SH-SY5Y (cell line): Measurements from ENCODE around the gene ACTR5.

ENCODE experiments used
- GATA2 ChIP-seq: IDR thresholded peaks from 2 replicates; pipeline ENCODE4 v1.6.1; 2011; ENCODE audit warnings: mild to moderate bottlenecking, low read depth, low read length
- GATA3 ChIP-seq: IDR thresholded peaks from 2 replicates; pipeline ENCODE4 v1.6.1; 2011; ENCODE audit warnings: low read depth, mild to moderate bottlenecking, low read length, moderate library complexity

Gene ACTR5

GRCh38 chr20:38769376-38770295 lies 21.4 kb downstream of the ACTR5 start:
- TF ChIP-seq GATA2 (no peak), GATA3 (no peak)

DNA sequence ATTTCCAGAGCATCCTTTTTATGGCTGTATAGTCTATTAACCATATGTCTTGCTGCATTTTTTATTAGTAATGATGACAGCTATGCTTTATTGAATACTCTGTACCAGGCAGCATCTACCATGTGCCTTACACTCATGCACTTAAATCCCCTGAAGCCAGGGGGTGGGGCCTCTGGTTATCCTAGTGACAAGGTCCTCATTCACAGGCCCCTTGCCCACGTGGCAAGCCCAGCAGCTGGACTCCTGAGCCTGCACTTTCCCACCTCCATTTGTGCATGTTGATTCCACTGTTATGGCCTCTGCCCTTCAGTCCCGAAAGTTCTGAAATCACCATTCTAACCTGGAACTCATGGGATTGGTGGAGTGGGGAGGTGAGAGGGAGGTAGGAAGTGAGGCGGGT lies 22.3 kb downstream of the ACTR5 start:
- TF ChIP-seq GATA3 (no peak), GATA2 (no peak)

GRCh38 chr20:38770970-38771369 lies 22.7 kb downstream of the ACTR5 start:
- TF ChIP-seq GATA3 = no peak
- no peak for TF ChIP-seq GATA2

GRCh38 chr20:38771621-38772020 lies 23.4 kb downstream of the ACTR5 start:
- no peak for TF ChIP-seq GATA3
- TF ChIP-seq GATA2 = no peak

DNA sequence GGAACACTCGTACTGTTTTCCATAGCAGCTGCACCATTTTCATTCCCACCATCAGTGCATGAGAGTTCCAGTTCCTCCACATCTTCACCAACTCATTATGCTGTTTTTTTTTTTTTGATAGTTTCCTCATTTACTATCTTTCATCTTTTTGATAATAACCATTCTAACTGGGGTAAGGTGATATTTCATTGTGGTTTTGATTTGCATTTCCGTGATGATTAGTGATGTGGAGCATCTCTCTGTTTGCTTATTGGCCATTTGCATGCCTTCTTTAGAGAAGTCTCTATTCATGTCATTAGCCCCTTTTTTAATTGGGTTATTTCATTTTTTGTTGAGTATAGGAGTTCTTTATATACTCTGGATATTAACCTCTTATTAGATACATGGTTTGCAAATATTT lies 25.9 kb downstream of the ACTR5 start:
- no peak for TF ChIP-seq GATA3
- TF ChIP-seq GATA2 = no peak

DNA sequence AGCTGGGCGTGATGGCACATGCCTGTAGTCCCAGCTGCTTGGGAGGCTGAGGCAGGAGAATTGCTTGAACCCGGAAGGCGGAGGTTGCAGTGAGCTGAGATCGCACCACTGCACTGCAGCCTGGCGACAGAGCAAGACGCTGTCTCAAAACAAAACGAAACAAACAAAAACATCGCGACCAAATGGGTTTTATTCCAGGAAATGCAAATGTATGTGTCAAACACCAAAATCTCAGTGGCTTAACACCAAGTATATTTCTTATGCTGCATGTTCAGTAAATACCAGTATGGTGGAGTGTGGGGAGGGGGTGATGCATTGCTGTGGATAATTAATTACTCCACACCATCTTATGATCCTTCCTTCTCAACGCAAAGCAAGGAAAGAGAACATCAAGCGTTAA lies 28.1 kb downstream of the ACTR5 start:
- TF ChIP-seq GATA3 = no peak
- no peak for TF ChIP-seq GATA2

- TF ChIP-seq GATA3 (no peak), GATA2 (no peak)
These were observed 31.2 kb downstream of the ACTR5 start for GRCh38 chr20:38779247-38780097.

DNA sequence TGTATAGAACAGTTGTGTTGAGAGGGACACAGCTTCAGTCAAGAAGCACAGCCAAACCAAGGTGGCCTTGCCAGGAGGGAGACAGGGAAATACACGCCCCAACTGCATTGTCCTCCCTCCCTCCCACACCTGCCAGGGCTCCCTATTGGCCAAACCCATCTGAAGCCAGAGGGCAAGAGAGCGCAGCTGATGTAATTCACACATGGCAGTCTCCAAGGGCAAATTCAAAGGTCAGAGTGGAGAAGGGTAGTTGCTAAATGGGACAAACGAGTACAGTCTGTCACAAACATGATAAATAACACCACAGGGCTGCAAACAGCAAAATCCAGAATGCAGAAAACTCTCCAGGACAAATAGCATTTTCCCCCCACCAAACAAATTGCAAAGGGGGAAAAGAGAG lies 34.0 kb downstream of the ACTR5 start:
- no peak for TF ChIP-seq GATA2
- TF ChIP-seq GATA3 = no peak

GRCh38 chr20:38787870-38788269 lies 39.6 kb downstream of the ACTR5 start:
- no peak for TF ChIP-seq GATA3
- TF ChIP-seq GATA2 = no peak

GRCh38 chr20:38789503-38790199 lies 41.4 kb downstream of the ACTR5 start:
- TF ChIP-seq GATA3 (no peak), GATA2 (no peak)

DNA sequence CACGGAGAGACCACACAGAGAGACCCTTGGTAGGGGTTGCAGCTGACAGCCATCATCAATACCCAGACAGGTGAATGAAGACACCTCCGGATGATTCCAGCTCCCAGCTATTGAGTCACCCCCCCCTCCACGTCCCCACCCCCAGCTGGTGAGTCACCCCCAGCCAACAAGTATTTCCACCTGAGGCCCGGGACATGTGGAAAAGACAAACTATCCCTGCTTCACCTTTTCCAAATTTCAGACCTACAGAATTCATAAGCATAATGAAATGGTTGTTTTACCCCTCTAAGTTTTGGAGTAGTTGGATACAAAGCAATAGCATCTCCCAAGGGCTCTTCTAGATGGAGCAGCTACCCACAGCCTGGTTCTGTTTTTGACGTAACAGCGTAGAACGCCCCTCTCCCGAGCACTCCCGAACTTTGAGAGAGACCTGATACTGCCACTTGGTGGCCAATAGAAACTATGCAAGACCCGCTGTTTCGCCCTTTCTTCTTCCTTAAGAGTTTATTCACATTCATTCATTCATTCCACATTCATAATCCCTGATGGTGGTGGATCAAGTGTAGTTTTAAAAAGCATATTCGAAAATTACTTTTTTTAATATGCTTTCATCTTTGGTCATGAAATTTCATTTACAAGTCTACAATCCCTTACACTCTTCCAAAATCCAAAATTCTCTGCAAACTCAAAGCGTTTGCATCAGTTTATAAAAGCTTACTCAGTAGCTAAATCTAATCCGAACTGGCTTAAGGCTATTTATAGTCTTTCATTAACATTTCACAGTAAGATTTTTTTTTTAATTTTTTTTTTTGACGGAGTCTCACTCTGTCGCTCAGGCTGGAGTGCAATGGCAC lies 42.2 kb downstream of the ACTR5 start:
- TF ChIP-seq GATA2 = no peak
- no peak for TF ChIP-seq GATA3

- TF ChIP-seq GATA2 = no peak
These were observed 43.0 kb downstream of the ACTR5 start for GRCh38 chr20:38791291-38791690.

DNA sequence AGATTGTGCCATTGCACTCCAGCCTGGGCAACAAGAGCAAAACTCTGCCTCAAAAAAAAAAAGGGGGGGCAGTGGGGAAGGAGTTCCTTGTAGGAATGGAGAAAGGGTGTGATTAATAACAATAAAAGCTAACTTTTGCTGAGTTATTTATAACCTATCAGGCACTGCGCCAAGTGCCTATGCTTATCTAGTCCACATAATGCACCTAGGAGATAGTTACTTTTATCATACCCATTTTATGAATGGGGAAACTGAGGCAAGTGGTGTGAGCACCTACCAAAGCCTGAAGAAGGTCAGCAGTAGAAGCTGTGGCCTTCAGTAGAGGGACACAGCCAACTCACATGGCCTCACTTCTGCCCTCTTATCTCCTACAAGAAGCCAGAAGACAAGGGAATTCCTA lies 43.7 kb downstream of the ACTR5 start:
- TF ChIP-seq GATA3 (no peak), GATA2 (no peak)
